ENCODE data around the gene FGB.
A peak's percentile ranks its signal among the peaks of the same experiment; 100 is the strongest.

FGB gene

GRCh38 chr4:154534296-154534695 is 28.5 kb upstream of the FGB start:
- TF ChIP-seq EGR1 (IDR thresholded peaks at IDR 0.05) (no peak), CEBPB (IDR thresholded peaks at IDR 0.05) (no peak), ZBTB7A (IDR thresholded peaks at IDR 0.05; ENCODE audit: low read depth) (no peak), RAD21 (IDR thresholded peaks at IDR 0.05; ENCODE audit: low read depth) (no peak), MAX (IDR thresholded peaks at IDR 0.05) (no peak), USF1 (IDR thresholded peaks at IDR 0.05) (no peak), TAF1 (IDR thresholded peaks at IDR 0.05; ENCODE audit: low read depth) (no peak), YY1 (IDR thresholded peaks at IDR 0.05; ENCODE audit: low read depth) (no peak), TCF12 (IDR thresholded peaks at IDR 0.05; ENCODE audit: low read depth) (no peak)

- TF ChIP-seq CEBPB (IDR thresholded peaks at IDR 0.05), result no peak
- no peak for TF ChIP-seq REST (IDR thresholded peaks at IDR 0.05; ENCODE audit: low read depth)
- TF ChIP-seq TEAD4 (IDR thresholded peaks at IDR 0.05), result no peak
- TF ChIP-seq EGR1 (IDR thresholded peaks at IDR 0.05), result no peak
- TF ChIP-seq NFIC (IDR thresholded peaks at IDR 0.05), result no peak
- no peak for TF ChIP-seq TCF12 (IDR thresholded peaks at IDR 0.05; ENCODE audit: low read depth)
- no peak for TF ChIP-seq RAD21 (IDR thresholded peaks at IDR 0.05; ENCODE audit: low read depth)
- TF ChIP-seq EP300 (IDR thresholded peaks at IDR 0.05; ENCODE audit: borderline replicate concordance), result no peak
Observed at GRCh38 chr4:154542271-154542879, 20.4 kb upstream of the FGB start.

GRCh38 chr4:154545689-154546088 is 17.1 kb upstream of the FGB start:
- TF ChIP-seq YY1 (IDR thresholded peaks at IDR 0.05; ENCODE audit: low read depth), result no peak

- no peak for TF ChIP-seq USF1 (IDR thresholded peaks at IDR 0.05)
- peak; percentile 49 for TF ChIP-seq CREB1 (IDR thresholded peaks at IDR 0.05; ENCODE audit: low read depth)
- TF ChIP-seq REST (IDR thresholded peaks at IDR 0.05; ENCODE audit: low read depth), result no peak
- TF ChIP-seq EGR1 (IDR thresholded peaks at IDR 0.05), result no peak
- peak; percentile 45; the same call in 1 of the 2 replicates for TF ChIP-seq YY1 (IDR thresholded peaks at IDR 0.05; ENCODE audit: low read depth)
- no peak for TF ChIP-seq TCF12 (IDR thresholded peaks at IDR 0.05; ENCODE audit: low read depth)
- TF ChIP-seq FOXM1 (IDR thresholded peaks at IDR 0.05; ENCODE audit: borderline replicate concordance, low read depth), result no peak
- peak; percentile 45 for TF ChIP-seq TAF1 (IDR thresholded peaks at IDR 0.05; ENCODE audit: low read depth)
- TF ChIP-seq RAD21 (IDR thresholded peaks at IDR 0.05; ENCODE audit: low read depth), result no peak
- TF ChIP-seq ZBTB7A (IDR thresholded peaks at IDR 0.05; ENCODE audit: low read depth), result no peak
- TF ChIP-seq EP300 (IDR thresholded peaks at IDR 0.05; ENCODE audit: borderline replicate concordance), result no peak
- peak; percentile 68; the same call in 1 of the 2 replicates for TF ChIP-seq MAX (IDR thresholded peaks at IDR 0.05)
- peak; percentile 68; the same call in 1 of the 2 replicates for TF ChIP-seq CEBPB (IDR thresholded peaks at IDR 0.05)
- no peak for TF ChIP-seq NFIC (IDR thresholded peaks at IDR 0.05)
- 0 out of 2 replicates have a peak, but pooled peaks have one; percentile 7 for TF ChIP-seq TEAD4 (IDR thresholded peaks at IDR 0.05)
Observed at GRCh38 chr4:154549894-154550790, 12.7 kb upstream of the FGB start, which contains the start of gene PLRG1. TSS of gene PLRG1 (minus strand) at chr4:154550400. CDS start at chr4:154550308, 92 bp downstream.

GRCh38 chr4:154551872-154552686 is 10.7 kb upstream of the FGB start:
- peak; percentile 85 for TF ChIP-seq RAD21 (IDR thresholded peaks at IDR 0.05; ENCODE audit: low read depth)
- no peak for TF ChIP-seq TEAD4 (IDR thresholded peaks at IDR 0.05)
